A549 treated with AZD9567 at 1 μM for 4 hours (cell line): ENCODE results near the gene SSX2IP. TPM values are rescaled to one million over a fixed set of nuclear protein-coding genes. Genes with fewer than 3 reads are reported as not detected.

Experiments used
- total RNA-seq: library from RNA; stranded (reverse); fragments of 200-300 nt; extraction: Qiagen RNA extraction; gene quantifications from 5 replicates; pipeline ENCODE4 v1.2.3, GENCODE V29; 2022; ENCODE audit not compliant: insufficient read depth

The SSX2IP gene, protein sequence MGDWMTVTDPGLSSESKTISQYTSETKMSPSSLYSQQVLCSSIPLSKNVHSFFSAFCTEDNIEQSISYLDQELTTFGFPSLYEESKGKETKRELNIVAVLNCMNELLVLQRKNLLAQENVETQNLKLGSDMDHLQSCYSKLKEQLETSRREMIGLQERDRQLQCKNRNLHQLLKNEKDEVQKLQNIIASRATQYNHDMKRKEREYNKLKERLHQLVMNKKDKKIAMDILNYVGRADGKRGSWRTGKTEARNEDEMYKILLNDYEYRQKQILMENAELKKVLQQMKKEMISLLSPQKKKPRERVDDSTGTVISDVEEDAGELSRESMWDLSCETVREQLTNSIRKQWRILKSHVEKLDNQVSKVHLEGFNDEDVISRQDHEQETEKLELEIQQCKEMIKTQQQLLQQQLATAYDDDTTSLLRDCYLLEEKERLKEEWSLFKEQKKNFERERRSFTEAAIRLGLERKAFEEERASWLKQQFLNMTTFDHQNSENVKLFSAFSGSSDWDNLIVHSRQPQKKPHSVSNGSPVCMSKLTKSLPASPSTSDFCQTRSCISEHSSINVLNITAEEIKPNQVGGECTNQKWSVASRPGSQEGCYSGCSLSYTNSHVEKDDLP
- 7.8 to 12.7 TPM (median 11.7 TPM) in 5 replicates for total RNA-seq

DNA sequence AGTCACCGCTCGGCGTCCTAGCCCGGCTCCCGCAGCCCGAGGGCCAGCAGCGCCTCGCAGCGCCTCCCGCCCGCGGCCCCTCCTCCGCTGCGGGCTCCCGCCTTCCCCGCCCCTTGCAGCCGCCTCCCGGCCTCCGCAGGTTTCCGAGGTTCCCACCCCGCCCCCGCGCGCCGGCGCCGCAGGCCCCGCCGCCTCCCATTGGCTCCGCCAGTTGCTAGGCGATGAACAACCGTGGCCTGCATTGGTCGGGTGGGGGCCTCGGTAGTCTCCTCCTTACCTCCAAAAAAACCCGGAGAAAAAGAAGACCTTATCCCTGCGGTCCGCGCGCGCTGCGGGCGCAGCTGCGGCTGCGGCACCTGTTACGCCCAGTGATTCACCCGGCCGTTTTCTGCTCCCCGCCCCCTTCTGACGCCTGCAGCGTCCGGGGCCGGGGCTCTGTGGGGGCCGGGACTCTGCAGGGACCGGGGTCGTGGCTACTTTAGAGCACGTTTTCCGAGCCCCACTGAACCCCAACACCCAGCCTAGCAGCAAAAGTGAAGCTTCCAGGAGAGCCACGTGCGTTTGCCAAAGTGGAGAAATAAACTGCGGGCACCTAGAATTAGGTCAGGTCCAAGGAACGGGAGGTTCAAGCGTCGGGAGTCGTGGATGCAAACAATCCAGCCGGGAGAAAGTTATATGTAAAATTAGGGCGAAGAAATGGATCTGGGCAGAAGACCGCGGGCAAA is at the start of gene SSX2IP:
SSX2IP (minus strand) TSS at position 65 of the 725 bp plus-strand sequence. CDS start 19,242 bp downstream, outside the sequence.

Other genes starting within 250 kb of the SSX2IP start
- gene RPF1, start 211.2 kb downstream of the SSX2IP start, total RNA-seq, result 31.0 to 35.9 TPM (median 34.4 TPM) in 5 replicates
- 0.63 to 1.2 TPM (median 1.1 TPM) in 4 of 5 replicates, not detected in the other for gene SPATA1, start 184.1 kb downstream of the SSX2IP start, total RNA-seq
- gene GNG5, start 183.9 kb downstream of the SSX2IP start, total RNA-seq, result 186 to 200 TPM (median 191 TPM) in 5 replicates
- gene CTBS, start 116.0 kb downstream of the SSX2IP start, total RNA-seq, result 4.9 to 9.1 TPM (median 6.4 TPM) in 5 replicates
- gene LPAR3, start 202.7 kb upstream of the SSX2IP start, total RNA-seq, result 0.20 to 0.39 TPM (median 0.31 TPM) in 4 of 5 replicates, not detected in the other